Activated T-cell treated with anti-CD3 and anti-CD28 coated beads, Interleukin-2, amount 50 U/mL, for 48 hours (primary cell): ENCODE measurements around the gene PRIMA1.

Experiments
- DNase-seq, 2 experiments: peaks; one replicate each; pipeline ENCODE4 v3.0.0-alpha.2; 2020

The PRIMA1 gene

DNA sequence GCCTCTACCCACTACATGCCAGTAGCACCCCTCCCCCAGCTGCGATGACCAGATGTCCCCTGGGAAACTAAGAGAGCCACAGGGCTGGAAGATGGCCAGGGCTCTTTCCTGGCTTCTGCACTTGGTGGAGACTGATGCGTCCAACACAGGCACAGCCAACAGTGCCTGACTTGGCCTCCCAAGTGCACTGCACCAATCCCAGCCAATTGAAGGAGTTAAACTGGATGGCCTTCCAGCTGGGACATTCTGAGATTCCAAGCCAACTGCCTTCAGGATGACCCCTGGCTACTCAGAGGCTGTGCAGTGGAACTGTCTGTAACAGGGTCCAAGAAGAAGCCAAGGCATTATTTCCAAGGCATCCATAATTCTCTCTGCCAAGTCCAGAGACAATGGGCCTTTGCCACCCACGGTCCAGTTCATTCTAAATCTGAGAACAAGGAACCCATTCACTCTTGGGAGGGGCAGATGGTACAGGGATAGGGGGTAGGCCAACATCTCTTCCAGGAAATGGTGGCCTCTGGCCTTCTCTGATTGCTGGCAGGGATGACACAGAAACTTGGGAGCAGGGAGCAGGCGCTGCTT is 35.2 kb downstream of the PRIMA1 start:
- no peak for DNase-seq

DNA sequence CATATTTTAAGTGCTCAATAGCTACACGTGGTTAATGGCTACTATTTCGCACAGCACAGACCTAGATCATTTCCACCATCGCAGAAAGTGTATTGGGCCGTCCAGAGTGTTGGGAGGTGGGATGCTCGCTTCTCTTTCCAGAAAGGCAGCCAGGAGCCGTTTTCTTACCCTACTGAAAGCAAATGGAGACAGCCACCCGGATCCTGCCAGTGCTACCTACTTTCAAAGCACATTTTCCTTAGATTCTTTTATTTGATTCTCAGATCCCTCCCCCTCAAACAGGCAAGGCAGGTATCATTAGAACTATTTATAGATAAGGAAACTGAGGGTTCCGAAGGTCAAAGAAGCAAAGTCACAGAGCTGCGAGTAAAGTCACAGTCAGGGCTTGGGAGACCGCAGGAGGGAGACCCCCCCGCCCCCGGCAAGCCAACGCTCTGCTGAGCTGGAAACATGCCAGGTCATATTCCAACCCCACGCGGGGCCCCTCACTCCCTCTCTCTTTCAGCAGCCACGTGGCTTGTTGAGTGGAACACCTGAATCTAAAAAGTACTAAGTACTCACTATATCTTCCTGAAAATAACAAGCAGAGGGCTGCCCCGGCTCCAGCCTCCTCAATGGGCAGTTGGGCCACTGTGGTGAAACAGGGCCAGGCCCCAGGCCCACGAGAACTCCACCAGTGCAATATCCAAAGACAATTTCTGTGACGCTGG is 36.2 kb downstream of the PRIMA1 start:
- no peak for DNase-seq

DNA sequence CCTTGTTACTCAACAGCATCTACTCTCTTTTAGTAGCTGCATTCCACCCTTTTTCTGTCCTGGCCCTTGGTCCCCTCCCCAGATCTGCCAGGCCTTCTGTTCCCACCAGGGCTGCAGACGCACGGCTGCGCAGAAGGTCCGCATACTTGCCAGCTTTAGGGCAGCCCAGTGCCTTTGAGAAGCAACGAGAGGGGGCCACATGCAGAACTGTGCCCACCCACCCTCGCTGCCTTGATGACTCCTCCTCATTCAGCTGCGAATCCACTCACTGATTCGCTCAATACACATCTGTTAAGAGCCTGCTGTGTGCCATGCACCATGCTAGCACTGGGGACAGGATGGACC is 39.2 kb downstream of the PRIMA1 start:
- DNase-seq, result no peak

DNA sequence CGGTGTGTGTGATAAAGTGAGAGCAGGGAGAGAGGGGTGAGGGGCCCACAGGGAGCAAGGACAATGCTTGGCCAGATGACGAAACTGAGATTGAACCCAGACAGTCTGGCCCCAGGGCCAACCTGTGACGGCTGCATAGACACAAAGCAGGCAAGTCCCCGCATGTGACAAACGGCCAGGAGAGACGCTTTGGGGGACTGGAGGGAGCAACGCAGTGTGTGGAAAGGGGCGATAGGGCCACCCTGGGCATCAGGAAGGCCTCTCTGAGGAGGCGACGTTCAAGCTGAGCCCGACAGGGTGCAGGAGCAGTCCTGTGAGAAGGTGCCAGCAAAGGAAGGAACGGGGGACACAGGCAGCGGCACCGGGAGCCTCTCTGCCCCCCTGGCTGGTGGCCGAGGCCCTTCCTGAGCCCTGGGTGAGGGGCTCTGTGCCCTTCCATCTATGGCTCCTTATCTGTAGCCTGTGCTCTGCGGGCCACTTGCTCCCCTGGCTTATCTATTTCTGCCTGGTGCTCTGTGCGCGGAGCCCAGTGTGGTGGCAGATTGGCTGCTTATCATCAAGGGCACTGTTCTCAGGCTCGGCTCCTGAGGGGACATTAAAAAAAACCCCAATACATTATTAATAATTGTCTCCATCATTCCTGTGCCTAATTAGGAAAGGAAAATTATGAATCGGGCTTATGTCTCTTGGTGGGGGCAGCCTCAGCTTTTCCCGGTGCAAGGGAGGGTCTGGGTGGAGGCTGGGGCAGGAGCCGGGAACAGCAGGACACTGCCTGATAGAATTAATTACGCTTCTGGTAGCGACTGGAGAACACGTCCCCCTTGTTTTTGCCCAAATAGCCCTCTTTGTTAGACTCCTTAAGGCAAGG is 39.8 kb downstream of the PRIMA1 start:
- no peak for DNase-seq

DNA sequence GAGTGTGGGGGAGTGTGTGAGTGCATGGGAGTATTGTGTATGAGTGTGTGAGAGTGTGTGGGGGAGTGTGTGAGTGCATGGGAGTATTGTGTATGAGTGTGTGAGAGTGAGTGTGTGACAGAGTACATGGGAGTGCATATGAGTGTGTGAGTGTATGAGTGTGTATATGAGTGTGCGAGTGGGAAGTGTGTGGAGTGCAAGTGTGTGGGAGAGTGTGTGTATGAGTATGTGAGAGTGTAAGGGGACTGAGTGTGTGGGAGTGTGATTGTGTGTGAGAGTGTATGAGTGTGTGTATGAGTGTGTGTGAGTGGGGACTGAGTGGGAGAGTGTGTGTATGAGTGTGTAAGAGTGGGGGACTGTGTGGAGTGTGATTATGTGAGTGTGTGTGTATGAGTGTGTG is 40.7 kb downstream of the PRIMA1 start:
- DNase-seq, result no peak

DNA sequence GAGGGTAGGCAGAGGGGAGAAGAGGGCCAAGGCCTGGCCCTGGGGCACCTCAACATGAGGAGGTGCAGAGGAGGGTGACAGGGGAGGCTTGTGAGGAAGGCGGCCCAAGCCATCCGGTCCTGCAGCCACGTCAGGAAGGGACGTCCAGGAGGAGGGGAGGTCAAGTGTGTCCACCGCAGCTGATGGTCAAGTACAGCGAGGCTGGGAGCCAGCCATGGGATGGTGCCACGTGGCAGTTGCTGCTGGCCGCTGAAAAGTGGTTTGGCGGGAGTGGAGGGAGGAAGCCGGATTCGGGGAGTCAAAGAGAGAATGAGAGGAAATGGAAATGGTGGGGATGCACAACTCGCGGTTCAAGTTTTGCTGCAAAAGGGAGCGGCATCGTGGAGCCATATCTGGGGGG is 41.2 kb downstream of the PRIMA1 start:
- DNase-seq, result no peak

DNA sequence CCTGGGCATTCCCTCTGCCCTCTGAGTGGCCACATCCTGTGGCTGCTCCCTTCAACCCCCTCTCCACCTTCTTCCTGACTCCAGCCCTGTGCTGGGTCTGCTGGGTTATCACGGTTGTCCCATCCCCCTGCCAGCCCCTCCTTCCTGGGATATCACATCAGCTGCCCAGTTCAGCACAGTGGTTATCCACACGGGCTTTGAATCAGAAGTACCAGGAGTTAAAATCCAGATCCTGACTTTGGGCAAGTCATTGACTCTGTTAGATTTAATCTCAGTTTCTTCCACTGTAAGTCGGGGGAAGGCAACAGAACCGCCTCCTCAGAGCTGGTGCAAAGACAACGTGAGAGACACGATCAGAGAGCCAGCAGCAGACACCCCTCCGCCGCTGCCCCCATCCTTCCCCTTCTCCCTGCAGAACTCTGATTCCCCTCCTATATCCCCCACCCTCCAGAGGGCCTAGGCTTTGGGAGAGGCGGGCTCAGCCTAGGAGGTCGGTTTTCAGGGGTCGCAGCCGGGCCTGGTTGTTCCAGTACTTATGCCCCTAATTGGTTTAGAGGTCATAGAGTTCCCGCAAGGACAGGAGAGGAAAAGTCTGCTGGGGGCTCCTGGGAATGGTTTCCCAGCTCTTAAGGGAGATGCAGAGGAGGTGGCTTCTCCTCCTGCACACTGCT is 42.5 kb downstream of the PRIMA1 start:
- DNase-seq, result no peak

DNA sequence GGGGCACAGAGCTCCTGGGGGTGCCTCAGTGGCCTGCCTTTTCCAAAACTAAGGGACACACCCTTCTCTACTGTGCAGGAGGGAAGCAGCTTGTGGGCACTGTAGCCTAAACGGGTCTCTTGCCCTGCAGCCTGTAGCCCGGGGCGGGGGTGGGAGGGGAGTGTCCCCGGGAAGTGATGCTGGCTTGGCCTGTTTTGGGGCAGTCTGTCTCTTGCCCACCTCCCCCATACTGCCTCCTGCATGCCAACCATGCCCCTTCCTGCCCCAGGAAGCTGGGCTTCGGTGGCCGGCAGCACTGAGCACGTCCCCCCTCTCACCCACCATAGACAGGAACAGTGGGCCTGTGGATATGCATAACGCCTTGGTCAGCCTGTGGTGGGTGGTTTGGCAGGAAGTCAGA is 43.4 kb downstream of the PRIMA1 start:
- no peak for DNase-seq

DNA sequence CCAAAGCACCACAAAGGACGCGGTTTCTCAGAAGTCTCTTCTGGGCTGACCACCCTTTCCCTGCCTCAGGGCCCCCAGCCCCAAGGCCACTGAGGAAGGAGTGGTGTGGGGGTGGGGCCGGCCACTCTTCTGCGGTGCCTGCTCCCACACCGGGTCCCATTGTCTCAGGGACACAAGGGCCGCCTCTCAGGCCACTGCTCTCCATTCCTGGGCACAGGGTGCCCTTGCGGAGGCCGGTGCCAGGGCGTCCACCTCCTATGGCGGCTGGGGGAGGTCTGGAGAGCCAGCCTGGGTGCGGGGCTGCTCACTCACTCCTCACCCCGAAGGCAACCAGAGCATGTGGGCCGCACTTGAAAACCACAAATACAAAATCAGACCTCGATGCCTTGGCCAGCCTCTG is 44.1 kb downstream of the PRIMA1 start:
- no peak for DNase-seq

DNA sequence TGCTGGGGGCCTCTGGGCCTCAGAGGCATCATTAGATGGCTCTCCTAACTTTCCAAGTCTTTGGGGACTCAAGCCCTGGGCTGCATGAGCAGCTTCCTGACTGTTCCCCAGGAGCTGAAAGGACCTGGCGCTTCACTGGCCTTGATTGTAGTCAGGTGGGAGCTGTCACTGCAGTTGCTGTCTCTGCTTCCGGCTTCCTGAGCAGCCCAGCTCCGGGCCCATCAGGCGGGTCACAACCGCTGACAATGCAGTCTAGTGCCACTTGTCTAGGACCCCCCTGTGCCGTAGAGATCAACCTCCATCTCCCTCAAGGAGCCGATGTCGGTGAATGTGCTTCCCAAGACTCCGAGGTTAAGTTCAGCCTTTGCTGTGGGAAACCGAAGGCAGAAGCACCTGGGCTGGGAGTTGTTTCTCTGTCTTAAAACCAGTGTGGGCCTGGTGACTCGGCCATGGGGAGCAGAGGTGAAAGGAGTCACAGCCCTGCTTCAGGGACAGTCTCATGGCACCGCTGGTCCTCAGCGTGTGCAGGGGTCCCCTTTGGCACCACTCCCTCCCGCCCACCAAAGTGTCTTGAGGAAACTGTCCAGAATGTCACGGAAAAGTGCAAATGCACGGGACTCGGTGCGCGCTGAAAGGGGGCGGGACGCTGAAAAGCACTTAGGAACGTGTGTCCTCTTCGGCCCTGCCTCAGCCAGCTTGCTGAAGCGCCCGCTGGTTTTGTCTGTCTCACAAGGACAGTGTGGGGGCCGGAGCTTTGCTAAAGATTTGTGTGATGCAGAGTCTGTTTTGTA is 44.8 kb downstream of the PRIMA1 start:
- DNase-seq, result no peak

DNA sequence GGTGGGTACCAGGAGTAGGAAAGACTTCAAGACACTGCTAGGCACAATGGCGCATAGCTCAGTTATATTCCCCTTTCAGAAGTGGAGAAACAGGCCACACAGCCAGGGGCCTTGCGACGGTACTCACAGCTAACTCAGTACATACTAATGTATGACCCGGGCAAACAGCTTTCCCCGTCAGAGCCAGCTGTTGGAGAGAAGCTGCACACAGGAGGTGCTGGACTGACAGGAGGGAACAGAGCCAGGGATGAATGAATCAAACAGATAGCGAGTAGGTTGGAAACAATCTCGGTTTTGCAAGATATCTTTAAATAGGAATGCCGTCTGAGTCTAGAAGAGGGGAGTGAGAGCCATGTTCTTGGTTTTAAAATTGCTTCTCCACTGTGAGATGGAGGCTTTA is 45.5 kb downstream of the PRIMA1 start:
- DNase-seq, result no peak

DNA sequence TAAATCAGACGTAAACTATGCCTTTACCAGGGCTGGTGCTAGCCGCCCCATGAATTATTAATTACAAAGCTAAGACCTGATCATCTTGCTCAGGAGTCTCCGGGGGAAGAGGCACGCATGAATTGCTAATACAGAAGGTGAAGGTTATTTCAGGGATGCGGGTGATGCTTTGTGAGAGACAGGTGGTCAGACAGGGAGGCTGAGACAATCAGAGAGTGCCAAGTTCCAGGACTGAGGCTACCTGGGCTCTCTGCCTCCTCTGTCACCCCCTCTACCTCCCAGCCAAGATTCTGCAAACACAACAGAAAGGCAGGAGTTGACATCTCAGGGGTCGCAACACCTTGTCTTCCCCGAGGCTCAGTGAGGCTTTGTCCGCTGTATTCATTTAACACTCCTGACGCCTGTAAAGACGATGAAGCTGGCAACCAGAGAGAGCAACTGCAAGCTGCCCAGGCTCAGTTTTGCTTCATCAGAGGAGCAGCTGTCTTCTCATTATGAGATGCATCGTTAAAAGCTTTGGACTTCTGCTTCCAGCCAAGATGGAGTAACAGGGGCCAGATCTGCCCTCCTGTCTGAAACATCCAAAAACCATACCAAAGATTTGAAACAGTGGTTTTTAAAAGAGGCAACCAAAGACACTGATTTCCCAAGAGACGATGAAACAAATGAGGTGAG is 46.6 kb downstream of the PRIMA1 start:
- DNase-seq, result no peak

DNA sequence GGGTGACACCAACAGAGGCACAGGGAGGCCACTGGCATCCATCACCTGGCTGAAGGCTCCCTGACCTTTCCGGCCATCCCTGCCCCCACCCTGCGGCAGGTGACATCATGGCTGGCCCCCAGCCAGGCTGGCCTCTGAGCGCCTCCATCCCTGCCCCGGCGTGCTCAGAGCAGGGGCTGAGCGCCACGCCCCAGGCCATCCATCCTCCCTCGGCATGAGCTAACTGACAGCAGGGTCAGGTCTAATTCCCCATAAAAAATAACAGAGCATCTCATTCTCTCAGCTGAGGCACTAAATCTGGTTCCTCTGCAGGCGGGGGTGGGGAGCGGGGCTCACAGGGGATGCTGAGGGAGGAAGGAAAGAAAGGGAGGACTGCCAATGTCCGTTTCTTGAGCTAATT is 50.7 kb downstream of the PRIMA1 start:
- DNase-seq, result no peak

DNA sequence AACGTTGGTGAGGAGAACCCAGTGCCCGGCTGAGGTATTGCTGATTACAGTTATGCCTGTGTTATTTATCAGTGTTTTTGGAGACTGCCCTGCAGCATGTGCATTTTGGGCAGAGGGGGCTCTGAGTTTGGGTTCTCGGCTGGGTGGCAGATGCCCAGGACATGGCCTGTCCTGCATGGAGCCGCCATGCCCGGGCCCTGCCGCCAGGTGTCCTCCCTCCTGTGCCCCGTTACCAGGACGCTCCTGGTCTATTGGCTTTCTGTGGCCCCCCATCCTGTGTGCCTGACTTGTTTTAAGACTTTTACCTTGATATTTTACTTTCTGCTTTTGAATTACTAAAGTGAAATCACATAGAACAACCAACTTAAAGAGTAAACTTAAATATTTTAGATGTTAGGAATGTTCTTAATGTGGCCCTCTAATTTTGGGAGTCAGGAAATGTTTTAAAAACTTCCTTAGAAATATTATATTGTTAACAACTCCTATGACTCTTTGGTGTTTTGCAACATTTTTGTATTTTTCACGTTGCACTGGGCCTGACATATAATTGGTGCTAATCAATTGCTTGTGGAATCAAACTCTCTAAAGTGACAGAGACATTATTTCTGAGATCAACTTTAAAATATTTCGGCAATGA is 51.8 kb downstream of the PRIMA1 start:
- DNase-seq, result peak in 1 of 2 experiments; percentile 17

DNA sequence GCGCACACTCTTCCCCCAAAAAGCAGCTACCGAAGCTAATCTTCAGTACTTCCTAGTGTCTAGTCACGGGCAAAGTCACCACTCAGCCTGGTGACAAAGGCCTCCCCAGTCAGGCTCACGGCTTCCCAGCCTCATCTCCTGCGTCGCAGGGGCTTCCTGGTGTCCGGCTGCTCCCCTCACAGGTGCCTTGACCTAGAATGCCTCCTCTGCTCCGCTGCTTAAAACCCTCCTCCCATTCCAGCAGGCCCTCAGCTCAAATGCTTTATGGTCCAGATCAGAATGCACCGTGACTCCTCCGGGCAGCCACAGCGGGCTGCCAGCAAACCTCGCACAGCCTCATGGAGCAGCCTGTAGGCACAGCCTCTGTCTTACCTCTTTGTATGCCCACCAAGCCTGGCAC is 53.1 kb downstream of the PRIMA1 start:
- DNase-seq, result no peak

DNA sequence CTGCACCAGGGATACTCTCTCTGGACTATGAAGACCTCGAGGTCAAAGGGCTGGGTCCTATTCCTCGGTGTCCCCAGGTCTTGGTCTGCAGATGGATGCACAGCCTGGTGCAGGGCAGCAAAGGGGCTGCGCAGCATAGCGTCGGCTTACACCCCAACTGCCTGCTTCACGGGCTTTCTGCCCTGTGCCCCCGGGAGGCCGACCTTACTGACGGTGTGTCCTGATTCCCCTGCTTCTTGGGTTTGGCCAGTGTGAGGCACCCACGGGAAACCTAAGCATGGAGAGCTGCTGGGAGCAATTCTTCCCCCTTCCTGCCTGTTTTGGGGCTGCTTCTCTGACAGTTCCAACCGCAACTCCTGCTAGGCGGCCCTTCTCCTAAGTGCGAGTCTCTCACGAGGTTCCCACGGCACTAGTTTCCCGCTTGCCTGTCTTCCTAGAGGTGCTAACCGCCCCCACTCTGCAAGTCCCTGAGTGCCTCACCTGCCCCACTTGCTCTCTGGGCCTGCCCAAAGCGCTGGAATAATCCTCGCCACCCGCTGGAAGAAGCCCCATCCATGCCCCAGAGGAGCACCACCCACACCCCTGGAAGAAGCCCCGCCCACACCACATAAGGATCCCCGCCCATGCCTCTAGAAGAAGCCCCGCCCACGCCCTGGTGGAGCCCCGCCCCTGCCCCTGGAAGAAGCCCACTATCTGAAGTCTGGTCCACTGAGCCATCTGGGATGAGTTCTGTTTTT is 54.0 kb downstream of the PRIMA1 start:
- peak; percentile 20 for DNase-seq

DNA sequence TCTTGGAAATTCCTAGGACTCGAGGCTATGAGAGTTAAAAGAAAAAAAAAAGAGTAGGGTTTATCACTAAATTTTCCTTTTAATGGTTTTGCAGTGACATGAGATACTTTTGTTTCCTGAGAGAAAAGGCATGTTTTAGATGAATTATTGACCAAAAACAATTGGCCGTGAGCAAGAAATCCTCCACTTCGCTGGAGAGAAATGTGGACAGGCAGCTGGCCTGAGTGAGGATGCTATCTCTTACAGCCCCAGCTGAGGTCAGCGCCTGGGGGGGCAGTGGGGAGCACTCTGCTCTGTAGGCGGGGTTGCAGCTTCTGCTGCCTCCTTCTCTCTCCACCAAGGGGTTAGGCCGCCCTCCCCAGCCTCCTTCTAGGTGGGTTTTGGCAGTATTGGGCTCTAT is 54.7 kb downstream of the PRIMA1 start:
- no peak for DNase-seq

DNA sequence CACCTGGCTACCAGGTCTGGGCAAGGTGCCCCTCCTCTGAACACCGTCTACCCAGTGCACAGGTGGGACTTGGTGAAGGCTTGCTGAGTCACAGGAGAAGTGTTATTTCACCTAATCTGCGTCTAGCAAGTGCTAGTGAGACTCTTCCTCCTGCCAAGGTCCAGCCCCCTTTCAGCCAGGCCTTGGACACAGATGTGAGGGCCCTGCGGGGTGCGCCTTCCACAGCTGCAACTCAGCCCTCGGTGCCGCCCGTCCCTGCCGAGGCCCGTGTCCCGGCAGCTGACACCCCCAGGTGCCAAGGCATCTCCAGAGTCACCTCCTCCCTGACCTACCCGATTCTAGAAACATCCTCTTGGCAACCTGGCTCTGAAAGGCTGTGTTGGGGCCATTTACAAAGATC is 55.1 kb downstream of the PRIMA1 start:
- DNase-seq, result no peak

DNA sequence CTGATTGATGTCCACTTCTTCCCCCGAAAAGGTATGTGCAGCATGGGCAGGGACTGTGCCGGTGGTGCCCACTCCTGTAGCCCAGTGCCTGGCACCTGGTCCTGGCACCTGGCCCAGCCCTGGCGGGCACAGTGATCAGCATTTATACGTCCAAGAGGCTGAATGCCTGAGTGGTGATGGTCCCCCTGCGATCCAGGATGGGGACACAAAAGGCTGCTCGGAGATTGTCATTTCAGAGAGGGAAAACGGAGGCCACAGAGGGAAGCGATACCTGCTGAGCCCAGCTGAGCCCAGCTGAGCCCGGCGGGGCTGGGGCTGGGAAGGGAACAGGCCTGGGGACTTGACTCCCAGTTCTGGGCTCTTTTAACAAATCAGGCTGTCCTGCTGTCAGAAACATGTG is 55.8 kb downstream of the PRIMA1 start:
- DNase-seq, result no peak

DNA sequence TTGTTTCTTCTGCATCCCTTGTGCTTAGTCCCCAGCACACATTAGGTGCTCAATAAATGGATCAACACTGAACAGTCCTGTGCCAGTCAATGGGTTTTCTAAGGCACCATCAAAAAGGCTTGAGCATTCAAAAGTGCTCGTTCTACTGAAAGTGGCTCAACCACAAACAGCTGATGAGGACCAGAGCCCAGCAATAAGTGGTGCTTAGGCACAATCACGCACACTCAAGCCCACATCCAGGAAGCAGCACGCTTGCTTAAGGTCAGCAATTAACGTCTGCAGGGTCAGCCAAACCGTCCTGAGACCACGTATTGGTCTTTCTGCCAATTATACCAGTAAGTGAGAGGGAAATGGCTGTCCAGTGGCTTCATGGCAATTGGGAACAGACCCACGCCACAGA is 56.5 kb downstream of the PRIMA1 start:
- no peak for DNase-seq

DNA sequence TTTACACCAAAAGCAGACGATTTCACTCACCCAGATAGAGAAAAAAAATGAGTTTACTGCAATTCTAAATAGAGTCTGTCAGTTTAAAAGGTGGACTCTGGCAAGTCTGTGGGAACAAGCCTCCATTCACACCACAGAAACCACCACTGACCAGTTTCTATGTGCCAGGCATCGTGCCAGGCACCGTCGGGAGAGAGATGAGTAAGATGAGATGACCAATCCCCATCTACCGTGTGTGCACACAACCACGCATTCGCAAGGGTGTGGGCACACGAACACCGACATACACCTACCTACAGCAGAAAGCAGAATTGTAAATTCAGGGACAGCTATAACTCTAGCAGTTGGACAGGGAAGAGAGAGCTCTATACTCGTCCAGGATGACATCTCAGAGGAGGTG is 58.3 kb downstream of the PRIMA1 start:
- no peak for DNase-seq
